C4-2B (cell line): ENCODE measurements around the gene RFX2.
"Not testable (repeated sequence)": the region's sequence is repeated elsewhere in the genome, so short reads cannot be mapped to it uniquely, and the experiment has no call there.

Experiments used
- H3K27ac ChIP-seq: fragments of 450-650 bp; 2 replicates; pipeline ENCODE4 v1.5.1; 2017
- ZFX ChIP-seq: fragments of 450-650 bp; IDR thresholded peaks from 2 replicates; pipeline ENCODE4 v1.6.1; 2017
- TF ChIP-seq, protein P1 (sequence below): fragments of 450-650 bp; conservative IDR thresholded peaks from 2 replicates; pipeline ENCODE4 v1.5.1; 2017; ENCODE audit warnings: mild to moderate bottlenecking

Gene RFX2

DNA sequence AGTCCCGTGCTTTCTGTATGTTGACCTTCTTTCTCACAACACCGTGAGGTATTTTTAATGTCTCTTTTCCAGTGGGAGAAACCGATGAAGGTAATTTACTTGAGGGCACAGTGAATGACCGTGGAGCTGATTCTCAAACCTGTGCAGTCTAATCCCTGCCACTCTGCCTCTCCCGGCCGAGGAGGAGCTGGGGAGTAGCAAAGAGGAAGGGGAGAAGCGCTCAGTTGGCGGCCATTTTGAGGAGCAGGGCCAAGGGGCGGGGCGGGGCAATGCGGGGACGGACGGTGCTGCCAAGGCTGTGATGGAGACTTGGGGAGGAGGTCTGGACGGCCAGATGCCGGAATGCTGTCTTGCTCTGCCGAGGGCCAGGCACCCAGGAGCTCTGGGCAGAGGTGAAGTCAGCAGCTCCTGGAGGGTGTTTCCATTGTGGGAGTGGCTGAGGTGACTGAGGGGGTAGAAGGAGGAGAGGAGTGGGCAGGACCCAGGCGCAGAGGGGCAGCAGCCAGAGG, 120.0 kb downstream of the RFX2 start:
- TF ChIP-seq, protein P1, sequence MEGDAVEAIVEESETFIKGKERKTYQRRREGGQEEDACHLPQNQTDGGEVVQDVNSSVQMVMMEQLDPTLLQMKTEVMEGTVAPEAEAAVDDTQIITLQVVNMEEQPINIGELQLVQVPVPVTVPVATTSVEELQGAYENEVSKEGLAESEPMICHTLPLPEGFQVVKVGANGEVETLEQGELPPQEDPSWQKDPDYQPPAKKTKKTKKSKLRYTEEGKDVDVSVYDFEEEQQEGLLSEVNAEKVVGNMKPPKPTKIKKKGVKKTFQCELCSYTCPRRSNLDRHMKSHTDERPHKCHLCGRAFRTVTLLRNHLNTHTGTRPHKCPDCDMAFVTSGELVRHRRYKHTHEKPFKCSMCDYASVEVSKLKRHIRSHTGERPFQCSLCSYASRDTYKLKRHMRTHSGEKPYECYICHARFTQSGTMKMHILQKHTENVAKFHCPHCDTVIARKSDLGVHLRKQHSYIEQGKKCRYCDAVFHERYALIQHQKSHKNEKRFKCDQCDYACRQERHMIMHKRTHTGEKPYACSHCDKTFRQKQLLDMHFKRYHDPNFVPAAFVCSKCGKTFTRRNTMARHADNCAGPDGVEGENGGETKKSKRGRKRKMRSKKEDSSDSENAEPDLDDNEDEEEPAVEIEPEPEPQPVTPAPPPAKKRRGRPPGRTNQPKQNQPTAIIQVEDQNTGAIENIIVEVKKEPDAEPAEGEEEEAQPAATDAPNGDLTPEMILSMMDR = no peak
- TF ChIP-seq ZFX = no peak
- no peak overlapping the region for H3K27ac ChIP-seq

DNA sequence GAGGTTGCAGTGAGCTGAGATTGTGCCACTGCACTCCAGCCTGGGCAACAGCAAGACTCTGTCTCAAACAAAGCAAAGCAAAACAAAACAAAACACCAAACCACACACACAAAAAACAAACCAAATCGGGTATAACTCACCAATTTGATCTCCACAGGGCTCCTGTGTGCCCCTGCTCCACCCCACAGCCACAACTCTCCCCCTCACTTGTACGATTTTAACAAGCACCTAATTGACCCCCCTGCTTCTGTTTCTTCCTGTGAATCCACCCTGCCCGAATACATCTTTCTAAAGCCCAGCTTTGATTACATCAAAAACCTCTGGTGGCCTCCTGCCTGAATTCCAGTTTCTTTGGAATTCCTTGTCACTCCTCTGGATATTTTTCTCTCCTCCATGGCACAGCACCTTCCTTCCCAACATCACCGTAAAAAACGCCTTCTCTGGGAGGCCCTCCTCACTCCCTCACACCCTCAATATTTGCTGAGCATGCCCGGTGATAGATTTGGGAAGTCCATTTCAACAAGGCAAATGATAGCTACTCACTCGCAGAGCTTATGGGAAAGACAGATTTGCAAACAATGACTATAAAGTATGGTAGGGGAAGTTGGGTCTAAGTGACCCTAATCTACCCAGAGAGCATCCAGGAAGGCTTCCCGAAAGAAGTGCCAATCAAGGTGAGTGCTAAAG, 120.8 kb downstream of the RFX2 start:
- TF ChIP-seq, protein P1 = no peak
- TF ChIP-seq ZFX = no peak
- H3K27ac ChIP-seq = no peak overlapping the region

DNA sequence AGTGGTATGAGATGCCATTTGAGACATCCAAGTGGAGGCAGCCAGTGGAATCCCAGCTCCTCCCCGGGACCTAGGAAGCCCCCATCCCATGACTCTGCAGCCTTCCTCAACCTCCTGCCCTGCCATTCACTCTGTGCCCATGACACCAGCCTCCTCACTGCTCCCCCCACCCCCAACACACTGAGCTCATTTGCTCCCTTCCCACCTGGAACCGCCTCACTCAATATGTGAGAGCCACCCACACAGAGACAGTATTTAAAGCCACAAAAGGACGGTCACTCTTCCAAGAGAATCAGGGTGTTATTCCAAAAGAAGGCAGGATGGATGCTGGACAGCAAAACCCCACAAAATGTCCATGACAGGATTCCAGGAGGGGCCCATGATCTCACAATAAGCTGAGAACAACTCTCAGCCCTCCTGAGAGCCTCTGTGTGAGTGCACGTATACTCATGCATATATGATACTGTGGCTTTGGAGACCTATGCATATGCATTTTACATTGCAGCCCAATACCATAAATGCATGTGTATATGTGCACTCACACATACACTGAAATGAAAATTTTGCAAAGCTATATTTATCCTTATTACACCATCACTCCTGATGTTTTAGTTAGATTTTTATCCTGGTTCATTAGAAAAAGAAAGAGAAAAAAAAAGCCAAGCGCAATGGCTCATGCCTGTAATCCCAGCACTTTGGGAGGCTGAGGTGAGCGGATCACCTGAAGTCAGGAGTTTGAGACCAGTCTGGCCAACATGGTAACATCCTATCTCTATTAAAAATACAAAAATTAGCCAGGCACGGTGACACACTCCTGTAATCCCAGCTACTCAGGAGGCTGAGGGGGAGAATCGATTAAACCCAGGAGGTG, 121.5 kb downstream of the RFX2 start:
- no peak overlapping the region for H3K27ac ChIP-seq
- TF ChIP-seq, protein P1 = no peak
- TF ChIP-seq ZFX = no peak

DNA sequence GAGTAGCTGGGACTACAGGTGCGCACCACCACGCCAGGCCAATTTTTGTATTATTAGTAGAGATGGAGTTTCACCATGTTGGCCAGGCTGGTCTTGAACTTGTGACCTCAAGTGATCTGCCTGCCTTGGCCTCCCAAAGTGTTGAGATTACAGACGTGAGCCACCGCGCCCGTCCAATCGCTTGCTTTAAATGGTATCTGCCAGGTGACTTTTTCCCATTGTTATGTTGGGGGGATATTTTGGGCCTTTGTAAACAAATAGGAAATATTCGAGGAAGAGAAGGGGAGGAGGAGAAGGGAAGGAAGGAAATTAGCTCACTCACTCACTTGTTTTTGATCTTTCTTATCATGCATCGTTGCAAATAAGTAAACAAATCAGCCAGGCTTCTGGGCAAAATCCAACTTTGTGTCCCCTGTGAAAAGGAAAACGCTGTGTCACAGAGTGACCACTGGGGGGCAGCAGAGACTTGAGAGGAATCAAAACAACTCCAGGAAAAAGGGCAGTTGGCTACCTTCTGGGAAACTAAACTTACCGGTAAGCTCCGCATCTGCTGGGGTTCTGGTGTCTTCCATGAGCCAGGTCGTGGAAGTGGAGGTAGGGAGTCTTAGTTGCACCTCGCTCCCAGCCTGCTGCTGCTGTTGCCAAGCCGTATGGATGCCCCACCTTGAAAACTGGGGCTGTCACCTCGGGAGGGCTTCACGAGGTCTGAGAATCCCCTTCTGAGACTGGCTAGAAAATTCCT, 123.1 kb downstream of the RFX2 start:
- H3K27ac ChIP-seq = peak overlapping the region; percentile 26; the same call in 1 of the 2 replicates
- TF ChIP-seq, protein P1 = peak; percentile 97
- no peak for TF ChIP-seq ZFX

DNA sequence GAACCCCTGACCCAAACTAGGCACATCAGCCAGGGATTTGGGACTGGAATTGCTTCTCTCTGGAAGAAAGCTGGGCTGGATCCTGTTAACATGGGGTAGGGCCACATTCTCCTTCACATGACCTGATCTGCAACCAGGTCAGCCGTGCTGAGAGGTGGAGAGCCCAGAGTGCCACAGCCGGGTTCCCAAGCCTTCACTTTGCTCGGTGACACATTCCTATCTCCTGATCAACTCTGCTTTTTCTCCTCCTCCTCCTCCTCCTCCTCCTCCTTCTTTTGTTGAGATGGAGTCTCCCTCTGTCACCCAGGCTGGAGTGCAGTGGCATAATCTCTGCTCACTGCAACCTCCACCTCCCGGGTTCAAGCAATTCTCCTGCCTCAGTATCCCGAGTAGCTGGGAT, 124.5 kb downstream of the RFX2 start:
- not testable (repeated sequence) for H3K27ac ChIP-seq

DNA sequence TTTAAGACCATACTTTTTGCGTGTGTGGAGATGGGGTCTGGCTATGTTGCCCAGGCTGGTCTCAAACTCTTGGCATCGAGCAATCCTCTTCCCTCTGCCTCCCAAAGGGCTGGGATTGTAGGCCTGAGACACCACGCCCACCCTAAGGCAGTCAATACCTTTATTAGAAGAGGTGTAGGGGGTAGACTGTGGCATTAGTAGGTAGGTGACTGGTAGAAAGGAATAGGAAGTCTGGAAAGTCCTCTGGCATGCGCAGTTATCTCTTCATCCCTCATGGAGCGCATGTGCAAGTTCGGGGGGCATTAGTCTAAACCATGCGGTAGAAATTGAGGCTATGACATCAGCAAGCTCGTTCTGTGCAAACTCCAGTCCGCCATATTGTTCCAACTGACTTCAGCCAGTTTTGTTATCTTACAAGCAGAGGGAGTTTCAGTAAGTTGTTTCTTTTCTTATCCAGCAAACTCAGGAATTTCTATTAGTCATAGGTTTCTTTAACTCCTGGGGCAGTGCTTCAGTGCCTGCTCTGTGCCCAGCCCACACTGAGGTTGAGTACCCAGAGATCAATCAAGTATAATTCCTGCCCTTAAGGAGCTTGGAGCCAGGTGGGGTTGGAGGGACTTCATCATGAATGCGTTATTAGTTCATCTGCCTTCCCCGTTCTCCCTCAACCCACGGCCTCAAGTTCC, 125.1 kb downstream of the RFX2 start:
- no peak for TF ChIP-seq ZFX
- TF ChIP-seq, protein P1 = no peak
- H3K27ac ChIP-seq = no peak overlapping the region

DNA sequence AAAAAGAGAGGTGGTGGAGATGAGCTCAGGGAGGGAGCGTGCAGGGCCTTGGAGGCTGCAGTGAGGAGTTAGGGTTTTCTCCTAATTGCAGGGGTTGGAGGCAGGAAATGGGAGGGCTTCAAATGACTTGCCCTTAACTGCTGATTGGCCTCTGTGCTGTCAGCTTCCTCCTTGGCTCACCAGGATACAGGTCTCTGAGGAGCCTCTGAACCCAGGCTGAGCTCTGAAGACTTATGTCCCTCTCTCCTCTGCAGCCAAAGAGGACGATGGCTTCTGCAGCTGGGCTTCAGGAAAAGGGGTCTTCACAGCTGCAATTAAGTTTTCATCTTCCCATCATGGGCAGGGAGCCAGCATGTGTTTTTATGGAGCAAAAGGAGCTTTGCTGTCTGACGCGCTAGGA, 125.7 kb downstream of the RFX2 start:
- H3K27ac ChIP-seq = no peak overlapping the region
- TF ChIP-seq, protein P1 = no peak
- TF ChIP-seq ZFX = no peak
